ENCODE measurements around the gene TRIM24.
"Not testable (repeated sequence)": the region's sequence is repeated elsewhere in the genome, so short reads cannot be mapped to it uniquely, and the experiment has no call there.

Gene TRIM24

GRCh38 chr7:138460176-138460648, at the start of gene TRIM24:
Gene TRIM24 (plus strand): TSS chr7:138460259. CDS start chr7:138460549, 290 bp downstream.
- no peak for DNase-seq (ENCODE audit: low spot score)

- not testable (repeated sequence) for DNase-seq (ENCODE audit: low spot score)
Observed at GRCh38 chr7:138412077-138412476, 48.0 kb upstream of the TRIM24 start.

GRCh38 chr7:138412921-138413320, 47.1 kb upstream of the TRIM24 start:
- DNase-seq (ENCODE audit: low spot score), result not testable (repeated sequence)

- DNase-seq (ENCODE audit: low spot score), result no peak
Observed at GRCh38 chr7:138417078-138417700, 42.9 kb upstream of the TRIM24 start.

- DNase-seq (ENCODE audit: low spot score), result no peak
Observed at GRCh38 chr7:138417764-138418163, 42.3 kb upstream of the TRIM24 start.

GRCh38 chr7:138418403-138418802, 41.7 kb upstream of the TRIM24 start:
- DNase-seq (ENCODE audit: low spot score), result not testable (repeated sequence)

GRCh38 chr7:138425026-138425425, 35.0 kb upstream of the TRIM24 start:
- no peak for DNase-seq (ENCODE audit: low spot score)

GRCh38 chr7:138429577-138430250, 30.3 kb upstream of the TRIM24 start:
- no peak for DNase-seq (ENCODE audit: low spot score)

- no peak for DNase-seq (ENCODE audit: low spot score)
Observed at GRCh38 chr7:138431517-138431916, 28.5 kb upstream of the TRIM24 start.

- DNase-seq (ENCODE audit: low spot score), result no peak
Observed at GRCh38 chr7:138433583-138434443, 26.2 kb upstream of the TRIM24 start.

- no peak for DNase-seq (ENCODE audit: low spot score)
Observed at GRCh38 chr7:138434597-138435019, 25.5 kb upstream of the TRIM24 start.

GRCh38 chr7:138435231-138435919, 24.7 kb upstream of the TRIM24 start:
- DNase-seq (ENCODE audit: low spot score), result no peak

- no peak for DNase-seq (ENCODE audit: low spot score)
Observed at GRCh38 chr7:138436388-138436787, 23.7 kb upstream of the TRIM24 start.

- DNase-seq (ENCODE audit: low spot score), result no peak
Observed at GRCh38 chr7:138440460-138440859, 19.6 kb upstream of the TRIM24 start.

- no peak for DNase-seq (ENCODE audit: low spot score)
Observed at GRCh38 chr7:138442822-138443221, 17.2 kb upstream of the TRIM24 start.

- no peak for DNase-seq (ENCODE audit: low spot score)
Observed at GRCh38 chr7:138449580-138449979, 10.5 kb upstream of the TRIM24 start.

GRCh38 chr7:138455609-138456008, 4.5 kb upstream of the TRIM24 start:
- no peak for DNase-seq (ENCODE audit: low spot score)

- no peak for DNase-seq (ENCODE audit: low spot score)
Observed at GRCh38 chr7:138456220-138456619, 3.8 kb upstream of the TRIM24 start.

GRCh38 chr7:138458576-138459412, 1.3 kb upstream of the TRIM24 start:
- no peak for DNase-seq (ENCODE audit: low spot score)

GRCh38 chr7:138459413-138460175, 465 bp upstream of the TRIM24 start:
- peak; percentile 99 for DNase-seq (ENCODE audit: low spot score)
